Measurements from ENCODE around the gene CD4.

CD4 gene

DNA sequence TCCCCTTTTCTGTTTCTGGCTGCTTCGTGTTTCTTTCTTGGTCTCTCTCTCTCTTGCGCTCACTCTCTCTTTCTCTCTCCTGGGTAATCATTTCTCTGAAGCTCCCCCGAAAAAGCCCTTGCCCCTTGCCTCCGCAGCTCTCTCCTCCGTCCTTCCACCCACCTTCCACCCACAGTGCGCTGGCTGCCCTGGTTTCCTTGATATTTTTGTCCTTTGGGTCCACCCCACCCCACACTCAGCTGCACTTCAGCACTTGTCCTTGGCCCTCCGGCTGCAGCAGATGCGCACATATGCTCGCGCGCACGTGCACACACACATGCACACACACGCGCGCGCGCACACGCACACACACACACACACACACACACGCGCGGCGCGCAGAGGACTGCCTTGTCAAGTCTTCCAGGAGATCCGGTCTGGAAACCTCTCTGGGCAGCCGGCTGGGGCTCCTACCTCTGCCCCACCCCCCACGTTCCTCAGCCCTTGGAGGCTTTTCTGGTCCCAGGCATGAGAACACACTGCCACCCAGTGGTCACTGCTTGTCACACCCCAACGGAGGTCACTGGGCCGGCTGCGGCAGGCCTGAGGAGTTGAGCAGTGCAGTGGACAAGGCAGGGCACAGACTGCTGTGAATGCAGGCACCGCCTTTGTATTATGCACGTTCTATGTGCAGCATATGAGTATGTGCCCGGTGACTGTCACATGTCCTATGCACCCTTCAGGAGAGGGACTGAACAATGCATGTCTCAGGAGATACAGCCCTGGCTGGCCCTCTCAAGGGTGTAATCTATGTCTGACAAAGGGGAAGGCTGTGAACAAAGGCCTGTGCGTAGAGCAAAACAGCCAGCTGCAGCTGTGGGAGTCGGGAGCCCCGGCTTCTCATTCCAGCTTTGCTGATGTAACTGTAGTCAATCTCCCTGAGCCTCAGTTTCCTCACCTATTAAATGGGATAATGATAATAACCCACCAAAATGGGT, 10.5 kb upstream of the CD4 start:
- peak; percentile 73 to 89 (median 84) for DNase-seq

DNA sequence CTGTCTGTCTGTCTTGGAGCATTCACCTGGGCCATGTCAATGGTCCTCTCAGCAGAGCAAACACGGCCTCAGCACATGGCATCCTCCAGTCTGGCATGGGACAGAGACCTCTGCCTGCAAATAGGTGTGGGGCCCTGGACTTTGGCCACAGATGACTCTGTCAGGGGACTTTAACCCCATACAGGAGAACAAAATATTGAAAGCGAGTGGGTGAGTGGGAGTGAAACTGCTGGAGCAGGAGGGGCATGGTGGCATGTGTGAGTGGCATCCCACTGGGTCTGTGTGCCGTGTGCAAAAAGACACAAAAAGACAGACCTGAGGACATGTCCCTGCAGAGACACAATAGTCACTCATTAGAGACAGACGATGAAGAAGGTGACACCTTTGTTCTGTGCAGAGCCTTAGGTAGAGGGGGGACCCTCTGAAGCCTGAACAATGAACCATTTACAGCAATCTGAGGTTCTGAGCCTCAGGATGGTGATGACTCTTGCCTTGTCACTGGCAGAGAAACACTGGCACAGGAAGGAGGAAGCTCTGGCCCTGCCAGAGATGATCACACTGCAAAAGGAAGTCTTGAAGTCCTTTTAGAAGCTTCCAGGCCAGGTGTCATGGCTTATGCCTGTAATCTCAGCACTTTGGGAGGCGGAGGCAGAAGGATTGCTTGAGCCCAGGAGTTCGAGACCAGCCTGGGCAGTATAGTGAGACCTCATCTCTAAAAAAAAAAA, 9.5 kb upstream of the CD4 start:
- DNase-seq: peak in 1 of 6 experiments; percentile 24

DNA sequence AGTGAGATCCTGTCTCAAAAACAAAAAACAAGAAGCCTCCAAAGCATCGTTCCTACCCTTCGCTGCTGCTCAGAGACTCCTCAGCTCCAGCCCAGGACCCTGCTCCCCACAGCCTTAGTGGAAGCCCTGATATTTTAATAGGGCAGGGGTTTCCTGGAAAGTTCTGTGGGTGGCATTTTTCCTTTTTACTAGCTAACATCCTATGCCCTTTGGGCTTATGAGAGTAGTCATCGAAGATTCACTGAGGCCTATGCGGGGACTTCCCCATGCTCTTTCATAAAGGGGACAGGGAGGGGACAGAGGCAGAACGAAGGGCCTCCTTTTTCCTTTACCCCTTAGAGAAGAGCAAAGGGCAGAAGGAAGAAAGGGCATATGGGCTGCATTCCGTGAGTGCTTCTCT, 8.8 kb upstream of the CD4 start:
- DNase-seq: no peak

DNA sequence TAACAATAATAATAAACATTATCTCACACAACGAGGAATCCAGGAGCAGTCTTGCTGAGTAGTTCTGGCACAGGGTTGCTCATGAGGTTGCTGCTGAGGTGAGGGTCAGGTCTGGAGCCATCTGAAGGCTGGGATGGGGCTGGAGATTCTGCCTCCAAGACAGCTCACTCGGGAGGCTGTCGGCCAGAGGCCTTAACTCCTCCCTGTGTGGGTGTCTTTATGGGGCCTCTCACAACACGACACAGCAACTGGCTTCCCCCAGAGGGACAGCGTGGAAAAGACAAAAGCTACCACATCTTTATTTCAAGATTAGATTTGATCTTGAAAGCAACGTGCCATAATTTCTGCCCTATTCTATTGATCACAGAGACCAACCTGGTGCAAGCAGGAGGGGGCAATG, 7.2 kb upstream of the CD4 start:
- DNase-seq: no peak

DNA sequence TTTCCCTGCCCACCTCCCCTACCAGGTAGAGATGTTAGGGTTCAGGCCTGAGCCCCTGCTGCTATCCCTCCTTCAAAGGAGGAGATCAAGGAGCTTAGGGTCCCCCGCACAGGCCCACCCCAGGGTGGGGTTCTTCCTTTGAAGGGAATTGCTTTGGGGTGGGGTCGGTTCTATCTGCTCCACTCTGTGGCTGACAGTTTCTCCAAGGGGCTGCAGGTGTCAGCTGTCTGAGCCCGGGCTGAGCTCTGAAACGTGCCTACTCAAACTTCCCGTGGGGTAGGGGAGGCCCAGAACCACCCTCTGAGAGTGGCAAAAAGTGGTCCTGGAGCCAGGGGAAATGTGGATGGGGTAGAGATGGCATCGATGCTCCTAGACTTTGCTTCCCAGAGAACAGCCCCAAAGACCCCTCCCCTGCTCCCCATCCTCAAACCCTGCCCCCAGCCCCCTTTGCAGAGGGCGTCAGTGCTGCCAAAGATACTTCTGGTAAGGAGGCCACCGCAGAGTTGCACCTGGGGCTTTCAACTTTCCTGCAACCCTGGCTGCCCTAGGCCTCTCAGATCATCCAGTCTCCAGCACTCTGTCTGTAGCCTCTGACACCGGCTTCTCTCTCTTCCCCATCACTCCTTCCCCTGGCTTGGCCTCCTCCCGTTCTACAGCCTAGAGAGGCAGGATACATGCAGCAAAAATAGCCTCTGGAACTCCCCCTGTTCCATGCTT, 6.3 kb upstream of the CD4 start:
- peak in 2 of 6 experiments; percentile 22 to 38 for DNase-seq

DNA sequence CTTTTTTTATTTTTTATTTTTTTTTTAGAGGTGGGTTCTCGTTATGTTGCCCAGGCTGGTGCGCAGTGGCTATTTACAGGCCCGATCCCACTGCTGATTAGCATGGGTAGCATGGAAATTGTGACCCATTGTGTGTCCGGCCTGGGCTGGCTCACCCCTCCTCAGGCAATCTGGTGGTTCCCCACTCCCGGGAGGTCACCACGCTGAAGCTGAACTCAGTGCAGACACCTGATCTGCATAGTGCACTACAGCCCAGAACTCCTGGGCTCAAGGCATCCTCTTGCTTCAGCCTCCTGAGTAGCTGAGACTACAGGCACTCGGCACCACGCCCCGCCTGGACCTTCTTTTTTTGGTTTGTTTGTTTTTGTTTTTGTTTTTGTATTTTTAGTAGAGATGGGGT, 5.5 kb upstream of the CD4 start:
- no peak for DNase-seq

DNA sequence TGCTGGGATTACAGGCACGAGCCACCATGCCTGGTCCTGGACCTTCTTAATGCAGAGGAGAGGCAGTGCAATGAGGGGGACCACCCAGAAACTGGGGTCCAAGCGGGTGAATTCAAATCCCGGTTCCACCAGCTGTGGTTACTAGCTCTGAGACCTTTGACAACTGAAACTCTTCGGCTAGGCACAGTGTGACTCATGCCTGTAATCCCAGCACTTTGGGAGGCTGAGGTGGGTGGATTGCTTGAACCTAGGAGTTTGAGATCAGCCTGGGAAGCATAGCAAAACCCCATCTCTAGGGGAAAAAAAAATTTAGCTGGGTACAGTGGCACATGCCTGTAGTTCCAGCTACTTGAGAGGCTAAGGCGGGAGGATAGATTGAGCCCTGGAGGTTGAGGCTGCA, 5.0 kb upstream of the CD4 start:
- no peak for DNase-seq

DNA sequence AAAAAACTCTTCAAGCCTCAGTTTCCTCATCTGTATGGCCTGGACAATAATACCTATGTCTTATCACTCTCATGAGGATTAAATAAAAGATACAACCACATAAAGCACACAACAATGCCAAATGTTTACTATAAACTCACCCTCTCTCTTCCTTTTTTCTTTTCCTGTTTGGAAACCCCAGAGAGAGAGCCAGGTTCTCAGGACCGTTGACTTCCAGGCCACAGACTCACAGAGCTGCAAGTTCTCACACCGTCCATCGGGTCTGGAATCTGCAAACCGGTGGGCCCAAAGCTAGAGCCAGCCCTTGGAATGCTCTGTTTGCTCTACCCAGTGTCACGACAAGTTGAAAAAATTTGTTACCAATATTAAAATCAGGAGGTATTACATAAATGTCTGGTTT, 4.6 kb upstream of the CD4 start:
- no peak for DNase-seq

DNA sequence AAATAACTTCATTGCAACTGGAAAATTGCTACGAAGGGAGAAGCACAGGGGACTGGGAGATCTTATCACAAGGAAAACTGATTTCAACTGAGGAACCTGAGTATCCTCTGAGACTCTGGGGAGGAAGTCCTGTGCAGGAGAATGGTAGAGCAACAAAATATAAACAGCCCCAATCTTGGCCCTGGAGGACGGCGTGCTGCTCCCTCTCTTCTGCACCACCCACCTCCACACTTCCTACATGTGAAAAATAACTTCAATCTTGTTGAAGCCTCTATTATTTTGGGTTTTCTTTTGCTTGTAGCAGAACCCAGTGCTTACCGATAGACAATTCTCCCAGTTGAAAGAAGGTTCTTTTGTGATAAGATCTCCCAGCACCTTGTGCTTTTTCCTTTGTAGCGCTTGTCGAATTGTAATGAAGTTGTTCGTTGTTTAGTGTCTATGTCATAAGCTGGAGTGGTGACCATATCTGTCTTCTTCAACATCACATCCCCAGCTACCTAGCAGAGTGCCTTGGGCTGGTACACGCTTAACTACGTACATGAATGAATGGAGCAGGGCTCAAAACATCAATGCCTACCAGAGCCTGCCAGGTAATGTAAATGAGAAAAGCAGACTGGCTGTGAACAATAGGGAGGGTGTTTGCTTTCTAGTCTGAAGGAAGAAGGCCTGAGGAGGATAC, 2.8 kb upstream of the CD4 start:
- DNase-seq: peak; percentile 30 to 82 (median 68)

DNA sequence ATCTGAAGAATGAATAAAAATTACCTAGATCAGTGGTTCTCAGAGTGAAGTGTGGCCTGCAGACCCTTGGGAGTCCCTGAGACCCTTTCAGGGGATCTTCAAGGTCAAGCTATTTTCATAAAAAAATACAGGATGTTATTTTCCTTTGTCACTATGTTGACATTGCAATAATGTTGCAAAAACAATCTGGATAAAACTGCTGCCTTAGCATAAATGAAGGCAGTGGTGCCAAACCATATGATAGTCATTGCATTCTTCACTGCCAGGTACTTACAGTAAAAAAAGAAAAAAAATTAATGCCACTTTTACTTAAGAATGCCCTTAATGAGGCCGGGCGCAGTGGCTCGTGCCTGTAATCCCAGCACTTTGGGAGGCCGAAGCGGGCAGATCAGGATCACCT, 2.0 kb upstream of the CD4 start:
- no peak for DNase-seq

DNA sequence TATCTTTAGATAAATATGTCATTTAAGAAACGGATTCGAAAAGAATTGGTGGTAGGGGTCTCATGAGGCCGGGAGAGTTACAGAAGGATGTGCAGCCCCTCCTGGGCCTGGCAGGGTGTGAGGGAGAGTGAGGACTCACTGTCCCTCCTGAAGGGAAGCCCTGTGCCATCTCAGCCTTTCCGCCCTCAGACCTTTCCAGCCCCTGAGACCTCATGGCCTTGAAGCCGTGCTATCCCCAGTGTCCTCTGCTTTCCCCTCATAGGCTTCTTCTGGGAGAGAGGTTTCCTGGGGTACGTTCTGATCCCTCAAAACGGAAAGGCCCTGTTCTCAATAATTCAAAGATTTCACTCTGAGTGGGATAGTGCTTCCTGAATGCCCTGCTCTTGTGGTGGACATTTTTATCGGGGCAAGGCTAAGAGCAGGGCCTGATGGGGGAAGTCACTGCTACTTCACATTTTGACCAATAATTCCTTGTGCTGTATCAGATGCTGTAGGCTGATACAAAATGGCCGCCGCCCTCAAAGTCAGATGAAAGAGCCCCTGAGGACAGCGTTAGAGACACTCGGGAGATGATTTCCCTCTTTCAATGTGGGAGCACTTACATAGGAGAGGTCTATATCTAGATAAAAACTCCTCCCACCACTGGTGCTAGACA, 1.3 kb downstream of the CD4 start:
- peak in 5 of 6 experiments; percentile 21 to 51 (median 46) for DNase-seq

DNA sequence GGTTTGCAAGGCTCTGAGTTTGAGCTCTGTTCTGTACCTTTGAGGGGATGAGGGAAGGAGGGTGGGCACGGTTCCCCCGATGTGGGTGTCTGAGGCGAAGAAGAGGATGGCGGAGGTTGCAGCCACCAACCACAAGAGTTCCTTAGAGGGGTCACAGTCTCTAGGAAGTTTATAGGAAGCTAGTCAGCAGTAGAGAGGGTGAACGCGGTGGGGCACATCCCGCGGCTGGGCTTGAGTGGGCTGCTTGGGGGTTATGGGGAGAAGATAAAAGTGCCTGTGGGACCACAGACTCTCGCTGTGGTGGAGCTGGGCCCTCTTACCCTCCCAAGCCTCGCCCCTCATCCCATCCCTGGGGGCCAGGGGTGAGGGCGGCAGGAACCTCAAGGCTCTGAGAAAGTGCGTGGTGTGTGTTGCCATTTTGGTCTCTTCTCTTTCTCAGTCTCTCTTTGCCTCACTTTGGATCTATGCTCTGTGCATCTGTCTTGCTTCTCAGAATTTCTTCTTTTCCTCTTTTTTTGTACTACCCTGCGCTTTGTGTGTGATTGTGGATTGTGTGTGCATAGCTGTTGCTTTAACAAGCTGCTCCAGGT, 2.7 kb downstream of the CD4 start:
- DNase-seq: peak in 1 of 6 experiments; percentile 37

DNA sequence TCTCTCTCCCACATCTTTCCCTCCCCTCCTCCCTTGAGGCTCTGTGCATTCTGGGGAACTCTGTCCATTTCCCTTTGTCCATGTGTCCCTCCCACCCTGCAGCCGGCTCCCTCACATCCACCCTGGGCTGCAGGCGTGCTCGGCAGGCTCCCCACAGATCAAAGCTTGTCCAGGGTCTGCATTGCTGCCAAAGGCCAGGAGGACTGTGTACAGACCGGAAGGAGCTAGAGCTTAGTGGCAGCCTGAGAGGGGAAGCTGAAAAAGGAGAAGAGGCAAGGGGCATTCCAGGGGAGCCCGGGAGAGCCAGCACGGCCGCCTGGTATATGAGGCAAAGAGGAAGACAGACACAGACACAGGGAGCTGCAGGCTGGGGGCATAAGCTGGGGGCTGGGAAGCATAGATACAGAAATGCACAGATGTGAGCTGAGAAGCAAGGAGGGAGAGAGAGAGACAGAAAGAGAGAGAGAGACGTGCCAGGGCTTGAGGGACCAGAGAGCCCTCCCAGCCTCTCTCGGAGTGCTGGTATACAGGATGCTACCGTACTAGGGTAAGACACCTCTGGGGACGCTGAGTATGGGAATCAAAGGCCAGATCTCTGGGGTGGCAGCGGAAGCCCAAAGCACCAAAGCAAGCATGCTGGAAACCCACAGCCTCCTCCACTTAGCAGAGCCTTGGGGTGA, 3.3 kb downstream of the CD4 start:
- DNase-seq: peak; percentile 35 to 78 (median 57)

DNA sequence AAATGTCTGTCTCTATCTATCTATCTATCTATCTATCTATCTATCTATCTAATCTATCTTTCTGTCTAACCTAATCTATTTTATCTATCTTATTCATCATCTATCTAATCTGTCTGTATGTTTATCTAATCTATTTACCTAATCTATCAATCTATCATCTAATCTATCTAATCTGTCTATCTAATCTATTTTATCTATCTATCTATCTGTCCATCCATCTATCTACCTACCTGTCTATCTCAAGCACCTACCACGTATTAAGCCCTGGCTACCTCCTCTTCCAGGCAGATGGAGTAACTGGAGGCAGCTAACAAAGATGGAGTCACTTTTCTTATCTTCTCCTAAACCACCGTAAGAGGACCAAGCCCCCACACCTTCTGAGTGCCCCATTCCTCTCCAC, 5.8 kb downstream of the CD4 start:
- DNase-seq: no peak

DNA sequence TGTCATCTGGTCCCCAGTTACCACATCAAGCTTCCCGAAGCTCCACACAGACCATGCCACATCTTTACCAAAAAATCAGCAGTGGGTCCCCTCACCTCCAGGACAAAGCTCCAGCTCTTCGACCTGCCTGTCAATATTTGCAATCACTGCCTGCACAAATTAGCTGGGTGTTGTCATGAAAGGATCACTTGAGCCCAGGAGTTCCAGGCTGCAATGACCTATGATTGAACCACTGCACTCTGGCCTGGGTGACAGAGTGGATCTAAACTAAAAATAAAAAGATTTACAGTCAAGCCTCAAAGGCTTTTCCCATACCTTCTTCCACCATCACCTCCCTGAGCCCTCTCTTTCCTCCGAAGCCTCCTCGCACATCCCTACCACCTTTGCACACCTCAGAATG, 7.2 kb downstream of the CD4 start:
- DNase-seq: no peak

DNA sequence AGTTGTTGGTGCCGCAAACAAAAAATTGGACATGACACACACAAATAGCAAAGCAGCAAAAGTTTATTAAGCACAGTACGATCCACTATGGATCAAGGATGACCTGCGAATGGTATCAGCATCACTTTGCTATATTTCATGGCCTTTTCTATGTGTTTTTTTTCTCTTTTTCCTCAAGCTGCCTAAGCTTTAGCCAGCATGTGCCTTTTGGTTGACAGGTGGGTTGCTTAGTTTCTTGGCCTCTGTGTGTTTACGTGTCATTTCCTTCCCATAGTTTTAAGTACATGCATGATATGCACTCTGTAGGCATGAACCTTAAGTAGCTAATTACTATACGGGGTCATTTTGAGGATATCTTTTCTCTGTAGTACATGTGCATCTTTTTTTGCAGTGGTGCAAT, 9.8 kb downstream of the CD4 start:
- no peak for DNase-seq

DNA sequence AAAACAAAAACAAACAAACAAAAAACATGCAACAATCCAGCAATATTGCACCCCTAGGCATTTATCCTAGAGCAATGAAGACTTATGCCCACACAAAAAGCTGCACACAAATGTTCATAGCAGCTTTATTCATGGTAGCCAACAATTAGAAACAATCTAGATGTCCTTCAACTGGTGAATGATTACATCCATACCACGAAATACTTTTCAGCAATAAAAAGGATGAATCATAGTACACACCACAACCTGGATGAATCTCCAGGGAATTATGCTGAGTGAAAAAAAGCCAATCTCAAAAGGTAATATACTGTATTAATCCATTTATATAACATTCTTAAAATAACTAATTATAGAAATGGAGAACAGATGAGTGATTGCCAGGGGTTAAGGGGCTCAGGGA, 17.8 kb downstream of the CD4 start:
- no peak for DNase-seq

DNA sequence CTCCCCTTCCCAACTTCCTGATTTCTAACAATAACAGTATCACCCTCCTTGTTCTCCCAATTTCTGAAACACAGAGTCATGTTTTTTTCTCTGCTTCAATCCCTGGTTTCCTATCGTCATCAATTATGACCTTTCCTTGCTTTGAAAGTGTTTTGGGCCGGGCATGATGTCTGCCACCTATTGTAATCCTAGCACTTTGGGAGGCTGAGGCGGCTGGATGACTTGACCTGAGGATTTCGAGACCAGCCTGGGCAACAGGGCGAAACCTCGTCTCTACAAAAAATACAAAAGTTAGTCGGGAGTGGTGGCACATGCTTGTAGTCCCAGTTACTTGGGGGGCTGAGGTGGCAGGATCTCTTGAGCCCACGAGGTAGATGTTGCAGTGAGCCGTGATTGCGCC, 19.7 kb downstream of the CD4 start:
- no peak for DNase-seq

DNA sequence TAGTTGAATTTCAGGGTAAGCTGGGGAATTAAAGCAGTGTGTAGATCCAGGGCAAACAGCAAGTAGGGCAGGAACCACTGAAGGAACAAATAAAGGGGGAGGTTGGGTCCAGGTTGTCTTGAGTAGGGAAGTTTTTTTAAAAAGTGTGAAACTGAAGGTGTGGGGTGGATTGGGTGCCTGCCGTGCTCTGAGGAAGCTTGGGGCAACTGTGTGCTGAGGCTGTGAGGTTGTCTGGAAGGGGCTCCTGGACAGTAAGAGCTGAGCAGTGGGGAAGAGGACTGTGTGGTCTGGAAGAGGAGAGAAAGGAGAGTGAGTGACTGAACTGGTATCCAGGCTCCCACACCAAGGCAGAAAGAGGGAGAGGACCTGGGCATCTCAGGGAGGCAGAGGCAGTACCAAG, 21.4 kb downstream of the CD4 start:
- DNase-seq: no peak

DNA sequence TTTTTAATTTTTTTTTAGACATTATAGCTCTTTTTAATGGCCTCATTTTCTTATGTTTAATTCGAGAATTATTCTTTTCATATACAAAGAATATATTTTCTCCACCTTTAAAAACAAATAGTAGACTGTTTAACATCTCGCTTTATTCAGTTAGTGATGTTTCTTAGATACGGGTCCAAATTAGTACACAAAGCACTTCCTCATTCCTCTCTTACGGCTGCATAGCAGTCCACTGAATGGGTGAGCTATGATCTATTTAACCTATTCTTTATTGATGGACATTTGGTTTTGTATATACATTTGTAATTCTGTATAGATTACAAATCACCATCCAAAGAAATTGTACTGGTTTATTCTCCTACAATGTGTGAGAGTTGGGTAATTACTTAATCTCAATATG, 24.0 kb downstream of the CD4 start:
- no peak for DNase-seq

DNA sequence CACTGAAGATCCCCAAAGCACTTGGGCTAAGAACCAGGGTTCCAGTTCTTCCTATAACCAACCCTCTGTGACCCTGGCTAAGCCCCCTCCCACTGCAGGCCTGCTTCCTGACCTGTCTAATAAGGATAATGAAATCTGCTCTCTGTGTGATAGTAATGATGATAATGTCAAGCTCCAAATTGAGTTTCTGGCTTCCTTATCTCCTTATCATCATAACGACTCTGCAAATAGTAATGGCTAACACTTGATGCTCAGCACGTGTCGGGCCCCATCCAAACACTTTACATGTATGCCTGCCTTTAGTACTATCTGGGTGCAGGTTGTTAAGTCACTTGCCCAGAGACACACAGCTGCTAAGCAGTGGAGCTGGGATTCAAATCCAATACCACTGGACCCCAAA, 27.3 kb downstream of the CD4 start:
- no peak for DNase-seq
